ENCODE results near the gene CCNJL.

Gene CCNJL

DNA sequence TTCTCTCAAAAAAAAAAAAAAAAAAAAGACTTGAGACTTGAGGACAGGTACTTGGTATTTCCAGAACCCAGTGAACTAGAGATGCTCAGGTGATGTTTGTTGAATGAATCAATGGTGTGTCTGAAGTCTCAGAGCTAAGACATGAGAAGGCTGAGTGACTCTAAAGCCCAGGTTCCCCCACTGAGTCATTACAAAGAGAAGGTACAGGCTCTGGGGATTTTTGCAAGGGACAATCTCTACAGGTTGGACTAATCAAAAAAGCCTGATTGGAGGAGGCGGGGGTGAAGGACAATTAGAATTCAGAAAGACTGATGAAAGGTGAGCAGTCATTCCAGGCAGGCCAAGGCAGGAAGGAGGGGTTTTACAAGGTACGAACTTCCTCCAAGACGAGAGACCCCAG lies 91.3 kb downstream of the CCNJL start:
- no peak for DNase-seq (ENCODE audit: low read depth)

DNA sequence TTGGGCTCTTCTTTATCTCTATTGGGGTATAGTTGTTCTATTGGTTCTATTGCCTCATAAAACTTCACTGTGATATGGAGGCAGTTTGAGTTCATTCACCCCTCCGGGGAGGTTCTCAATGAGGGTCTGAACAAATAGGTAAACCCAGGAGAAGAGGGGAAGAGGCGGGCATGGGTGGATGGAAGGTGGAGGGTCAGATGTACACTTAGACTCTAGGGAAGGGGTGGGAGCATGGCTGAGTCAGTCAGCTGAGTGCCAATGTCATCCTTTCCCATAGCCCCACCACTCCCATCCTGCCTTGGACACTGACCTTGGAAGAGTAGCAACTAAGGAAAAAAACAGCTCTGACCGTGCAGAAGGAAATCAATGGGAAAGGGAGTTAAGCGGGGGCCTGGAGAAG lies 93.0 kb downstream of the CCNJL start:
- DNase-seq (ENCODE audit: low read depth): no peak

DNA sequence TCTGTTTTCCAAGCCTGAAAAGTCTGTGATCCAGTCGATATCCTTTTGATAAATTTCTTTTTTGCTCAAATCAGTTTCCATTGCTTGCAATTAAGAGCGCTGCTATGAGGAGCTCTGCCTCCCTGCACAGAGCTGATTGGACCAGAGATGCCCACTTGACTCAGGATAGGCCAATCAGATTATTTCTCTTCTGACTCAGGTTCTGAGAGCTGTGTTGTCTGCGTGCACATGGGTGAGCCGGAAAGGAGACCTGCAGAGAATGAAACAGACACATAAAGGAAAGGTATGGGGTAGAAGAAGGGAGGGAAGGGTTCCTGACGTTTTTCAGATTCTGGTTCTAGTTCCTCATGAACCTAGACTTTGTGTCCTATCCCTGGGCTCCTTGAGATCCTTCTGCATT lies 98.8 kb downstream of the CCNJL start:
- DNase-seq (ENCODE audit: low read depth): no peak

DNA sequence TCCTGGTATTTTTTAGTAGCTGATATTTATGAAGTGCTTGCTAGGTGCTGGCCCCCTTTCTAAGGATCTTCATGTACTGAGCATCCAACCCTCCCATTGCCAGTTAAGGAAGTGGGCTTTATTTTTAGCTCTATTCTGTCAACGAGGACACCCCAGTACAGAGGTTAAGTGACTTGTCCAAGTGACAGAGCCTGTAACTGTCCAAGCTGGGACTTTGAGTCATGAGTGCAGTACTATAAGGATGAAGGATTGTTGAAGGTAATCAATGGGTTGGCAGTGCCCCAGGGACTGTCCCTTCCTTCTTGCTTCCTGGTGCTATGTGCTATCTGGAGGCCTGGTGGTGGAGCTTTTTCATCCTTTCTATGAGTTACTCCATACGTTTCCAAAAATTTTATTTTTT lies 101.0 kb downstream of the CCNJL start:
- DNase-seq (ENCODE audit: low read depth): no peak

DNA sequence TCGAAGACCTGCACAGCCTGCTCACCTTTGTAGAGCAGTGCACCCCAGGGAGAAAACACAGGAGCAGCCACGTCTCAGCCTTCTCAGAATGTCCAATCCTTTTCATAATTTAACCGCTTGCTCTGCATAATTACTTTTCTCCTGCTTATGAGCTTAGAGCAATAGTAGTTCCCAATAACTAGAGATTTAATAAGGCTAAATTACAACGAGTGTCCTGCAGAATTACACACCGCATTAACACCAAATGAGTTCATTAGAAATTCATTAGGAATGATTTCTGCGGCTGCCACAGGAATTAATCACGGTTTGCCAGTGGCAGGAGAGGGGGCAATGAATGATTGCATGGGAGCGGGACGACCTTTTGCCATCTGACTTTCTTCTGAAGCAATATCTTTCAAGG lies 101.8 kb downstream of the CCNJL start:
- no peak for DNase-seq (ENCODE audit: low read depth)

DNA sequence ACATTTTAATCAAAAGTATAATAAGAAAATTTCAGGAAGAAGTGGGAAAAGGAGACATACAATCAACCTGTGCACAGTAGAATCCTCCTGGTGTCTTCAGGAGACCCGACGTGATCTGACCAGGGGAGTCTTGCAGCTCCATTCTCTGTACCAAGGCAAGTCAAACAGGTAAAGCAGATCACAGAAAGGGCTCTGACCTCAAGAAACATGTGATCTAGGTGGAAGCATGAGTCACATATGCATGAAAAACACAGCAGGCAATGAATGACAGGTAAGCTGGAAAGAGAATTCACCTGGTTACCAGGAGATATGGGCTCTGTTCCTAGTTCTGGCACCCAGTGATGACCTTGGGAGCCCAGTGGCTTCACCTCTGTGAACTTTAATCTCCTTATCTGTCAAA lies 102.4 kb downstream of the CCNJL start:
- no peak for DNase-seq (ENCODE audit: low read depth)

DNA sequence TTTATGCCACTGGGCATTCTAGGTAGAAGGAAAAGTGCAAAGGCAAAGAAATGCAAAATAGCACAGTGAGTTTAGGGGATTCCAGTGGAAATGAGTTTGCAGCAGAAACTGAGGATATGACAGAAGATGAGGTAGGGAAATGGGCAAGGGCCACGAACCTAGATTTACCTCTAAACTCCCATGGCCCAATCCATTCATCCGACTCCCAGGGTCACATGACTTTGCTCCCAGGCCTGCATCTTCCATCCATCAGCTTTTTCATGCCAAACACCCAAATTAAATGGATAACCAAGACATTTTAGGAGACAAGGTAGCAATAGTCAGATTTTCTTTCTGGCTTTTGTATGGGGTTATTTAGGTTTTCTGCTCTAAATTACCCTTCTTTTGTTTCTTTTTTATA lies 105.3 kb downstream of the CCNJL start:
- DNase-seq (ENCODE audit: low read depth): no peak
